Natural killer cell treated with Interleukin-12 subunit alpha and Interleukin-12 subunit beta and Interleukin-15 and Interleukin-18, amount 100 ng/mL, for 72 hours (primary cell): ENCODE data around the gene GNG7. TPM values are rescaled to one million over a fixed set of nuclear protein-coding genes. Genes with fewer than 3 reads are reported as not detected.
A peak's percentile ranks its signal among the peaks of the same experiment; 100 is the strongest.
"Not testable (repeated sequence)": the region's sequence is repeated elsewhere in the genome, so short reads cannot be mapped to it uniquely, and the experiment has no call there.

ENCODE experiments used
- ATAC-seq, 2 donors: fragments of 150-1000 bp; cut with Tn5 transposase in 1 of 2; sonication (Bioruptor Pico), chemical (Tn5 transposase) in 1 of 2; 2 replicates each; pipeline ENCODE4 v1.10.0; 2021
- DNase-seq: peaks from one replicate; pipeline ENCODE4 v3.0.0; 2022; ENCODE audit warnings: low spot score
- H3K27ac Mint-ChIP-seq, 2 donors: 1 replicate in 1 of 2; 2 replicates in 1 of 2; pipeline ENCODE4 v1.8.0; 2022; ENCODE audit warnings: mixed read lengths in 2 of 2, mild to moderate bottlenecking in 1 of 2, moderate library complexity in 1 of 2
- H3K27me3 Mint-ChIP-seq, 2 donors: 1 replicate in 1 of 2; 2 replicates in 1 of 2; pipeline ENCODE4 v1.8.0; 2022; ENCODE audit warnings: mixed read lengths in 2 of 2
- H3K36me3 Mint-ChIP-seq: one replicate; pipeline ENCODE4 v1.8.0; 2022; ENCODE audit warnings: mixed read lengths
- H3K4me1 Mint-ChIP-seq, 2 donors: 1 replicate in 1 of 2; 2 replicates in 1 of 2; pipeline ENCODE4 v1.8.0; 2022; ENCODE audit warnings: low read depth in 2 of 2, mixed read lengths in 2 of 2, mild to moderate bottlenecking in 1 of 2
- H3K4me3 Mint-ChIP-seq: one replicate; pipeline ENCODE4 v1.8.0; 2022; ENCODE audit warnings: mixed read lengths
- H3K9me3 Mint-ChIP-seq: 2 replicates; pipeline ENCODE4 v1.8.0; 2022; ENCODE audit warnings: mixed read lengths
- total RNA-seq, 2 donors: library from RNA; stranded (reverse); gene quantifications; one replicate each; pipeline ENCODE4 v1.2.3, GENCODE V29; 2022

Gene GNG7
- total RNA-seq, 2 donors from 2014 or later: 0.26 to 0.59 TPM

DNA sequence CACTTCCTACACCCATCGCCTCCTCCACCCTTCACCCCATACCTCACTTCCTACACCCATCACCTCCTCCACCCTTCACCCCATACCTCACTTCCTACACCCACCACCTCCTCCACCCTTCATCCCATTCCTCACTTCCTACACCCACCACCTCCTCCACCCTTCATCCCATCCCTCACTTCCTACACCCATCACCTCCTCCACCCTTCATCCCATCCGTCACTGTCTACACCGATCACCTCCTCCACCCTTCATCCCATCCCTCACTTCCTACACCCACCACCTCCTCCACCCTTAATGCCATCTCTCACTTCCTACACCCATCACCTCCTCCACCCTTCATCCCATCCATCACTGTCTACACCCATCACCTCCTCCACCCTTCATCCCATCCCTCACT is 10.7 kb upstream of the GNG7 start:
- DNase-seq, H3K9me3 Mint-ChIP-seq, H3K27ac Mint-ChIP-seq, H3K4me1 Mint-ChIP-seq, H3K4me3 Mint-ChIP-seq, H3K36me3 Mint-ChIP-seq, ATAC-seq: not testable (repeated sequence)
- H3K27me3 Mint-ChIP-seq: peaks cover 7 to 16% of the 10 kb centered on the region in 2 donors

DNA sequence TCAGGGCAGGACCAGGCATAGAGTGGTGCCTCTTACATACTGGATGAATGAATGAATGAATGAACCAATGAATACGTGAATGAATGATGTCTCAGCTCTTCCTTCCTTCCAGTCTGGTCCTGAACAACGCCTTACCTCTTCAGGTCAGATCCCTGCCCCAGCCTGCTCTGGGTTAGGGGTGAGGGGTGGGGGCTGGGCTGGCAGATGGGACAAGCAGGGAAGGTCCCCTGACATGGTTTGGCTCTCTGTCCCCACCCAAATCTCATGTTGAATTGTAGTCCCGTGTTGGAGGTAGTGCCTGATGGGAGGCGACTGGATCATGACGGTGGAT is 9.3 kb upstream of the GNG7 start:
- no peak for ATAC-seq
- Mint-ChIP-seq H3K4me3 (no peak overlapping the region), H3K9me3 (peaks cover 8% of the 10 kb centered on the region), H3K27me3 (peaks cover 7 to 14% of the 10 kb centered on the region in 2 donors), H3K36me3 (peaks cover 8% of the 10 kb centered on the region), H3K27ac (no peak overlapping the region), H3K4me1 (peaks cover 0 to 2% of the 10 kb centered on the region in 2 donors)
- DNase-seq: no peak

GRCh38 chr19:2711172-2711874 is 8.8 kb upstream of the GNG7 start:
- peaks cover 0 to 2% of the 10 kb centered on the region in 2 donors for H3K4me1 Mint-ChIP-seq
- ATAC-seq: no peak
- H3K4me3 Mint-ChIP-seq: no peak overlapping the region
- H3K9me3 Mint-ChIP-seq: peaks cover 8% of the 10 kb centered on the region
- peaks cover 8% of the 10 kb centered on the region for H3K36me3 Mint-ChIP-seq
- no peak for DNase-seq
- H3K27me3 Mint-ChIP-seq: peaks cover 7 to 14% of the 10 kb centered on the region in 2 donors
- H3K27ac Mint-ChIP-seq: no peak overlapping the region

DNA sequence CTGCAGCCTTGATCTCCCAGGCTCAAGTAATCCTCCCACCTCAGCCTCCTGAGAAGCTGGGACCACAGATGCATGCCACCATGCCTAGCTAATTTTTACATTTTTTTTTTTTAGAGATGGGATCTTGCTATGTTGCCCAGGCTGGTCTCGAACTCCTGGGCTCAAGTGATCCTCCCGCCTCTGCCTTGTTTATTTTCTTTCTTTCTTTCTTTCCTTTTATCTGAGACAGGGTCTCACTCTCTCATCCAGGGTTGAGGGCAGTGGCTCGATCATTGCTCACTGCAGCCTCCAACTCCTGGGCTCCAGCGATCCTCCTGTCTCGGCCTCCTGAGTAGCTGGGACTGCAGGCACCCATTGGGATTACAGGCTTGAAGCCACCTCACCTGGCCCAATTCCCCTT is 3.8 kb upstream of the GNG7 start:
- no peak overlapping the region for H3K27ac Mint-ChIP-seq

DNA sequence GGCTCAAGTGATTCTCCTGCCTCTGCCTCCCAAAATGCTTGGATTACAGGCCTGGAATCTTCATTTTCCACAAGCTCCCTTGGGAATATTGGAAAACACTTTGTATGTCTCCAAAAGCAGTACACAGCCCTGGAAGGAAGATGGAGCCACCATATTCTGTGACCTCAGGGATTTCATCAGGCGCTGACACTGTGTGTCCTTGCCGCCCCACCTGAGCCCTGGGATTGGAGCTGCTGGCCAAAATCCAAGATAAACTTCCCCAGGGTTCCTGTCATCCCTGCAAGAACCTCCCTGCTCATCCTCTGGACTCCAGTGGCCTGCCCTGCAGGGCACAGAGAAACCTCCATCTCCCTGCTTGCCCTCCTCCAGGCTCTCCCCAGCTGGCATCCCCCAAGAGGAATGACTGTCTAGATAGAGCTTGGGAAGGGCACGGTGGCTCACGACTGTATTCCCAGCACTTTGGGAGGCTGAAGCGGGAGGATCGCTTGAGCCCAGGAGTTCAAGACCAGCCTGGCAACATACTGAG is 1.3 kb upstream of the GNG7 start:
- H3K9me3 Mint-ChIP-seq: no peaks in the 10 kb centered on the region
- H3K27ac Mint-ChIP-seq: no peak overlapping the region
- DNase-seq (no peak), ATAC-seq (no peak)
- no peaks in the 10 kb centered on the region for H3K27me3 Mint-ChIP-seq
- H3K4me1 Mint-ChIP-seq: peaks cover 0 to 5% of the 10 kb centered on the region in 2 donors
- H3K4me3 Mint-ChIP-seq: no peak overlapping the region
- H3K36me3 Mint-ChIP-seq: no peaks in the 10 kb centered on the region

More for the DNA sequence above, 3.8 kb upstream of the GNG7 start:
- no peaks in the 10 kb centered on the region for H3K36me3 Mint-ChIP-seq
- no peaks in the 10 kb centered on the region for H3K27me3 Mint-ChIP-seq
- DNase-seq (no peak), ATAC-seq (no peak)
- H3K4me1 Mint-ChIP-seq: peaks cover 0 to 5% of the 10 kb centered on the region in 2 donors
- H3K9me3 Mint-ChIP-seq: no peaks in the 10 kb centered on the region
- H3K4me3 Mint-ChIP-seq: no peak overlapping the region

GRCh38 chr19:2703077-2703437 is 563 bp upstream of the GNG7 start:
- Mint-ChIP-seq H3K9me3 (no peaks in the 10 kb centered on the region), H3K27me3 (no peaks in the 10 kb centered on the region), H3K4me1 (peaks cover 0 to 5% of the 10 kb centered on the region in 2 donors), H3K36me3 (no peaks in the 10 kb centered on the region), H3K27ac (no peak overlapping the region), H3K4me3 (peak overlapping the region; percentile 41)
- ATAC-seq: no peak
- DNase-seq: no peak

DNA sequence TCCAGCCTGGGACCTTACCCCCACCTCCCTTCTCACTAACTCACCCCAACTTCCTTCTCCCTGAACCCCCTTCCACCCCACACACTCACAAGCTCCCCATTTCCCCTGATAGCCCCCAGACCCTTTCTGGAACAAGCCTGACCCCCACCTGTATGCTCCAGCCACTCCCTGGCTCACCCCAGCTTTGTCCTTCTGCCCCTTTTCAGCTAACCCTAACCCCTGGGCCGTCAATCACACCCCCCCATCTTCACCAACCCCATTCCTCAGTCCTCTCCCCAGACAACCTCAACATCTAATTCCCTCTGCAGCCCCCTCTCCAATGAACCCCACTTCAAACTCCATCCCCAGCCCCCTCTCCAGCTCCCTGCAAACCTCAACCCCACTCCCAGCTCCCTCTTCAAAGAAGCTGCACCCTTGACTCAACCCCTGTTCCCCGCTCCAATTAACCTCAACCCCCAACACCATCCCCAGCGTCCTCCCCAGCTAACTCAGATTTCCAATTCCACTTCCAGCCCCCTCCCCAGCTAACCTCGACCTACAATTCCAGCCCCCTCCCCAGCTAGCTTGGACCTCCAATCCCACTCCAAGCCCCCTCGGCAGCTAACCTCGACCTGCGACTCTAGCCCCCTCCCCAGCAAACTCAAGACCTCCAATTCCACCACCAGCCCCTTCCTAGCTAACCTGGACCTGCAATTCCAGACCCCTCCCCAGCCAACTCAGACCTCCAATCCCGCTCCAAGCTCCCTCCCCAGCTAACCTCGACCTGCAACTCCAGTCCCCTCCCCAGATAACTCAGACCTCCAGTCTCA is 929 bp downstream of the GNG7 start:
- Mint-ChIP-seq H3K27me3 (no peaks in the 10 kb centered on the region), H3K9me3 (no peaks in the 10 kb centered on the region), H3K4me1 (peaks cover 0 to 5% of the 10 kb centered on the region in 2 donors), H3K27ac (peak overlapping the region in 1 of 2 donors; percentile 51), H3K36me3 (no peaks in the 10 kb centered on the region), H3K4me3 (peak overlapping the region; percentile 70)
- no peak for ATAC-seq
- DNase-seq: no peak

- Mint-ChIP-seq H3K27me3 (no peaks in the 10 kb centered on the region), H3K36me3 (no peaks in the 10 kb centered on the region), H3K9me3 (no peaks in the 10 kb centered on the region), H3K4me1 (peaks cover 0 to 5% of the 10 kb centered on the region in 2 donors), H3K4me3 (peak overlapping the region; percentile 70), H3K27ac (no peak overlapping the region)
- DNase-seq (no peak), ATAC-seq (no peak)
Measured at GRCh38 chr19:2700660-2701360, 1.7 kb downstream of the GNG7 start.

DNA sequence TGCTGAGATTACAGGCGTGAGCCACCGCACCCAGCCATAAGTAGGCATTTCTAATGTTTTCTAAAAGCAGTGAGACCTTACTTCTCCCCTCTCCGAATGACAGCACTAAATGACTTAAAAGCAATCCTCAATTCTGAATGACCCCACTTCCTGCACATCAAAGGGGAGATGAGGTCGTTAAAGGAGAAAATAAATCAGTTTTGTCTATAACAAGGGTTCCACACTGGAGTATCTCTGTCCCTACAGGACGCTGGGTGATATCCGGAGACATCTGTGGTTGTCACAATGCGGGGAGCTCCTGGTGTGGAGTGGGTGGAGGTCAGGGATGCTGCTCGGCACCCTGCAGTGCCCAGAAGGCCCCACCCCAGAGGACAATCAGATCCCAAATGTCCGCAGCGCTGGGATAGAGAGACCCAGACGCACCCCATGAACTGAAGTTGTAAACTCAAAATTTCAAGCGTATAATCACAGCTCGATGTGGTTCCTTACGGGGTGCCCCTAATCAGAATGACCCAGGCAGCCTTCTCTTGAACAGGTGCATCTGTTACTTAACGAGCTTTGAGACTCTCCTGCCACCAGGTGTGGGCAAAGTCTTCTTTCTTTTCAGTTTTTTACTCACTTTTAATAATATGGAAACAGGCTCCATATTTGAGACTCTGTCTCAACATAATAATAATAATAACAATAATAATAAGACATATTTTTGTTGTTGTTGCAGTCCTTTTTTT is 2.9 kb downstream of the GNG7 start:
- no peak for DNase-seq
- Mint-ChIP-seq H3K27me3 (peaks cover 0 to 3% of the 10 kb centered on the region in 2 donors), H3K4me1 (peaks cover 0 to 5% of the 10 kb centered on the region in 2 donors), H3K4me3 (no peak overlapping the region), H3K9me3 (no peaks in the 10 kb centered on the region), H3K27ac (no peak overlapping the region), H3K36me3 (no peaks in the 10 kb centered on the region)
- ATAC-seq: no peak

DNA sequence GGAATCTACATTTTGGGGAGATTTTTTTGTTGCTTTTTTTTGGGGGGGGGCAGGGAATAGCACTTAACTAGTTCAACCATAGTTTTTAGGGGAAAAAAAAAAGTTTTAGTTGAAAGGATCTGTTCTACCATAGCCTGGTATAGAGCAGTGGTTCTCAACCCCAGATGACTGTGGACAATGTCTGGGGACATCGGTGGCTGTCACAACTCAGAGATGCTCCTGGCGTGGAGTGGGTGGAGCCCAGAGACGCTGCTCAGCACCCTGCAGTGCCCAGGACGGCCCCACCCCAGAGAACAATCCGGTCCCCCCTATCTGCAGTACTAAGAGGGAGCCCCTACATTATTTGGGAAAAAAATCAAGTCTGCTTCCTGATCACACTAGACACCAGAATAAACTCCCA is 8.3 kb downstream of the GNG7 start:
- DNase-seq (no peak), ATAC-seq (no peak)
- Mint-ChIP-seq H3K9me3 (no peaks in the 10 kb centered on the region), H3K4me3 (no peak overlapping the region), H3K27me3 (peaks cover 0 to 3% of the 10 kb centered on the region in 2 donors), H3K4me1 (no peaks in the 10 kb centered on the region), H3K27ac (no peak overlapping the region), H3K36me3 (no peaks in the 10 kb centered on the region)

GRCh38 chr19:2693492-2694160 is 8.9 kb downstream of the GNG7 start:
- Mint-ChIP-seq H3K4me3 (no peak overlapping the region), H3K27me3 (peaks cover 0 to 3% of the 10 kb centered on the region in 2 donors)

DNA sequence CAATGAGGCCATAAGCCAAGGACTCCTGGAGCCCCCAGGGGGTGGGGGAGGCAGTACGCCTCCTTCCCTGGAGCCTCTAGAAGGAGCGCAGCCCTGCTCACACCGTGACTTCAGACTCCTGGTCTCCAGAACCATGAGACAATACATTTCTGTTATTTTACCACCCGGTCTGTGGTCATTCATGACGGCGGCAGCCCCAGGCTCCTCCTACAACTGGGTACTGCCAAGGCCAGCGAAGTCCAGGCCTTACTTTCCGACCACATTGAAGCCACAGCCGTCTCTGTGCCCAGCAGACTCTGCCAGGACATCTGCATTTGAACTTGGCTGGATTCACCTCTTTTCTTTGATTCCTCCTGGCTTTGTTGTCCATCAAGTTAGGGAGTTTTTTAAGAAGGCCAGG is 10.5 kb downstream of the GNG7 start:
- Mint-ChIP-seq H3K4me3 (no peak overlapping the region), H3K27ac (no peak overlapping the region), H3K36me3 (no peaks in the 10 kb centered on the region), H3K27me3 (peaks cover 0 to 3% of the 10 kb centered on the region in 2 donors), H3K4me1 (no peaks in the 10 kb centered on the region), H3K9me3 (no peaks in the 10 kb centered on the region)
- DNase-seq: no peak
- no peak for ATAC-seq

More at GRCh38 chr19:2693492-2694160, 8.9 kb downstream of the GNG7 start:
- Mint-ChIP-seq H3K9me3 (no peaks in the 10 kb centered on the region), H3K36me3 (no peaks in the 10 kb centered on the region), H3K27ac (no peak overlapping the region), H3K4me1 (no peaks in the 10 kb centered on the region)
- DNase-seq: no peak
- no peak for ATAC-seq

- H3K36me3 Mint-ChIP-seq: no peaks in the 10 kb centered on the region
- no peak for ATAC-seq
- H3K4me1 Mint-ChIP-seq: no peaks in the 10 kb centered on the region
- H3K4me3 Mint-ChIP-seq: no peak overlapping the region
- H3K27ac Mint-ChIP-seq: no peak overlapping the region
- H3K27me3 Mint-ChIP-seq: peaks cover 0 to 3% of the 10 kb centered on the region in 2 donors
- no peaks in the 10 kb centered on the region for H3K9me3 Mint-ChIP-seq
- DNase-seq: no peak
Measured at GRCh38 chr19:2690856-2691255, 11.6 kb downstream of the GNG7 start.
